ENCODE measurements around the gene FTO.

Gene FTO

GRCh38 chr16:54022362-54022761 is 318.4 kb downstream of the FTO start:
- Histone ChIP-seq H3K36me3 (replicated peaks; ENCODE audit: insufficient read depth, low read length) (no peaks in the 10 kb centered on the region), H3F3A (ENCODE audit: insufficient read depth, low read length) (no peaks in the 10 kb centered on the region), H3K27me3 (replicated peaks; ENCODE audit: insufficient read depth, low read length) (no peaks in the 10 kb centered on the region), H3K79me2 (ENCODE audit: low read length) (no peaks in the 10 kb centered on the region), H4K20me1 (ENCODE audit: insufficient read depth, low read length) (no peaks in the 10 kb centered on the region), H3K4me2 (ENCODE audit: low read depth, low read length) (no peak overlapping the region), H3K9ac (ENCODE audit: low read length) (no peak overlapping the region), H3K4me3 (ENCODE audit: low read length) (no peak overlapping the region), H3K4me1 (ENCODE audit: low read length) (no peaks in the 10 kb centered on the region), H2AFZ (ENCODE audit: low read length) (no peak overlapping the region), H3K9me3 (replicated peaks; ENCODE audit: insufficient read depth, low read length) (no peaks in the 10 kb centered on the region), H3K27ac (ENCODE audit: low read length) (no peak overlapping the region), H3K9me2 (replicated peaks; ENCODE audit: insufficient read depth, low read length) (no peaks in the 10 kb centered on the region)
- no peak for DNase-seq
- TF ChIP-seq CTCF (IDR thresholded peaks at IDR 0.05; ENCODE audit: low read length) (no peak), EZH2 (optimal IDR thresholded peaks at IDR 0.05; ENCODE audit: low read depth, low read length) (no peak), EZH2phosphoT487 (IDR thresholded peaks at IDR 0.05; ENCODE audit: low read length) (no peak)

GRCh38 chr16:54026456-54026855 is 322.5 kb downstream of the FTO start:
- Histone ChIP-seq H3F3A (ENCODE audit: insufficient read depth, low read length) (no peaks in the 10 kb centered on the region), H3K27me3 (replicated peaks; ENCODE audit: insufficient read depth, low read length) (no peaks in the 10 kb centered on the region), H3K27ac (ENCODE audit: low read length) (no peak overlapping the region), H4K20me1 (ENCODE audit: insufficient read depth, low read length) (no peaks in the 10 kb centered on the region), H3K4me1 (ENCODE audit: low read length) (no peaks in the 10 kb centered on the region), H3K9ac (ENCODE audit: low read length) (no peak overlapping the region), H3K9me3 (replicated peaks; ENCODE audit: insufficient read depth, low read length) (no peaks in the 10 kb centered on the region), H3K36me3 (replicated peaks; ENCODE audit: insufficient read depth, low read length) (no peaks in the 10 kb centered on the region), H3K79me2 (ENCODE audit: low read length) (no peaks in the 10 kb centered on the region), H3K9me2 (replicated peaks; ENCODE audit: insufficient read depth, low read length) (no peaks in the 10 kb centered on the region), H3K4me2 (ENCODE audit: low read depth, low read length) (no peak overlapping the region), H2AFZ (ENCODE audit: low read length) (no peak overlapping the region), H3K4me3 (ENCODE audit: low read length) (no peak overlapping the region)
- DNase-seq: no peak
- no peak for TF ChIP-seq EZH2 (optimal IDR thresholded peaks at IDR 0.05; ENCODE audit: low read depth, low read length)
- TF ChIP-seq CTCF (IDR thresholded peaks at IDR 0.05; ENCODE audit: low read length): no peak
- no peak for TF ChIP-seq EZH2phosphoT487 (IDR thresholded peaks at IDR 0.05; ENCODE audit: low read length)

- DNase-seq: no peak
- H3K9me2 ChIP-seq (replicated peaks; ENCODE audit: insufficient read depth, low read length): no peaks in the 10 kb centered on the region
- H3K4me2 ChIP-seq (ENCODE audit: low read depth, low read length): no peak overlapping the region
- no peaks in the 10 kb centered on the region for H3K79me2 ChIP-seq (ENCODE audit: low read length)
- H4K20me1 ChIP-seq (ENCODE audit: insufficient read depth, low read length): no peaks in the 10 kb centered on the region
- H3K4me1 ChIP-seq (ENCODE audit: low read length): no peaks in the 10 kb centered on the region
- no peaks in the 10 kb centered on the region for H3K9me3 ChIP-seq (replicated peaks; ENCODE audit: insufficient read depth, low read length)
- no peak for TF ChIP-seq EZH2 (optimal IDR thresholded peaks at IDR 0.05; ENCODE audit: low read depth, low read length)
- no peaks in the 10 kb centered on the region for H3K36me3 ChIP-seq (replicated peaks; ENCODE audit: insufficient read depth, low read length)
- H2AFZ ChIP-seq (ENCODE audit: low read length): no peak overlapping the region
- no peak overlapping the region for H3K27ac ChIP-seq (ENCODE audit: low read length)
- H3K27me3 ChIP-seq (replicated peaks; ENCODE audit: insufficient read depth, low read length): no peaks in the 10 kb centered on the region
- H3K4me3 ChIP-seq (ENCODE audit: low read length): no peak overlapping the region
- no peaks in the 10 kb centered on the region for H3F3A ChIP-seq (ENCODE audit: insufficient read depth, low read length)
- H3K9ac ChIP-seq (ENCODE audit: low read length): no peak overlapping the region
These were observed 323.1 kb downstream of the FTO start for GRCh38 chr16:54027062-54027461.

GRCh38 chr16:54027558-54027957 is 323.6 kb downstream of the FTO start:
- H4K20me1 ChIP-seq (ENCODE audit: insufficient read depth, low read length): no peaks in the 10 kb centered on the region
- H3K4me3 ChIP-seq (ENCODE audit: low read length): no peak overlapping the region
- no peaks in the 10 kb centered on the region for H3K4me1 ChIP-seq (ENCODE audit: low read length)
- no peak for TF ChIP-seq CTCF (IDR thresholded peaks at IDR 0.05; ENCODE audit: low read length)
- TF ChIP-seq EZH2 (optimal IDR thresholded peaks at IDR 0.05; ENCODE audit: low read depth, low read length): no peak
- no peak for TF ChIP-seq EZH2phosphoT487 (IDR thresholded peaks at IDR 0.05; ENCODE audit: low read length)
- H3K9ac ChIP-seq (ENCODE audit: low read length): no peak overlapping the region
- no peak overlapping the region for H3K4me2 ChIP-seq (ENCODE audit: low read depth, low read length)
- no peaks in the 10 kb centered on the region for H3K9me2 ChIP-seq (replicated peaks; ENCODE audit: insufficient read depth, low read length)
- H3K36me3 ChIP-seq (replicated peaks; ENCODE audit: insufficient read depth, low read length): no peaks in the 10 kb centered on the region
- H3F3A ChIP-seq (ENCODE audit: insufficient read depth, low read length): no peaks in the 10 kb centered on the region
- H3K9me3 ChIP-seq (replicated peaks; ENCODE audit: insufficient read depth, low read length): no peaks in the 10 kb centered on the region
- no peak overlapping the region for H2AFZ ChIP-seq (ENCODE audit: low read length)
- no peak overlapping the region for H3K27ac ChIP-seq (ENCODE audit: low read length)
- H3K27me3 ChIP-seq (replicated peaks; ENCODE audit: insufficient read depth, low read length): no peaks in the 10 kb centered on the region
- DNase-seq: no peak
- no peaks in the 10 kb centered on the region for H3K79me2 ChIP-seq (ENCODE audit: low read length)
